ENCODE data around the gene IGHMBP2. TPM values are rescaled to one million over a fixed set of nuclear protein-coding genes. Genes with fewer than 3 reads are reported as not detected.

The IGHMBP2 gene
- total RNA-seq, 4 donors from 2014 or later = 25.2 to 195 (median 111) TPM

GRCh38 chr11:68934321-68934645, 30.6 kb downstream of the IGHMBP2 start:
- no peak for TF ChIP-seq EP300 (IDR thresholded peaks at IDR 0.05; ENCODE audit: low read depth)
- TF ChIP-seq CTCF (IDR thresholded peaks at IDR 0.05) = no peak
- TF ChIP-seq POLR2A (IDR thresholded peaks at IDR 0.05) = no peak
- TF ChIP-seq POLR2AphosphoS5 (IDR thresholded peaks at IDR 0.05) = no peak
- WGBS, 2 donors (ENCODE audit: low coverage in 1 of 2) = 94 to 96% methylated on average over 5 to 12 of the region's 12 CpGs
- Histone ChIP-seq H3K4me1 (no peaks in the 10 kb centered on the region), H3K27ac (peak overlapping the region; percentile 52 to 83 (median 70)), H3K27me3 (no peaks in the 10 kb centered on the region), H3K4me3 (no peak overlapping the region), H3K9me3 (no peaks in the 10 kb centered on the region), H3K36me3 (peaks cover 0 to 23% (median 8%) of the 10 kb centered on the region in 4 donors)
- intact Hi-C loops (cut with DNase I; ENCODE audit: low total_unique reads) = no loop called here
- in situ Hi-C loops (cut with MboI; ENCODE audit: low pct_ligation_motif_present in 1 of 4, low pct_unique_long_range_greater_than_20kb in 1 of 4, low sequenced_read_pairs in 3 of 4) = no loop called here
- DNase-seq = no peak

GRCh38 chr11:68934666-68935065, 31.0 kb downstream of the IGHMBP2 start:
- 83 to 93% methylated on average over 1 to 13 of the region's 13 CpGs for WGBS, 2 donors (ENCODE audit: low coverage in 1 of 2)
- DNase-seq = no peak
- in situ Hi-C loops (cut with MboI; ENCODE audit: low pct_ligation_motif_present in 1 of 4, low pct_unique_long_range_greater_than_20kb in 1 of 4, low sequenced_read_pairs in 3 of 4) = no loop called here
- Histone ChIP-seq H3K27ac (peak overlapping the region; percentile 52 to 83 (median 70)), H3K4me3 (no peak overlapping the region), H3K27me3 (no peaks in the 10 kb centered on the region), H3K4me1 (no peaks in the 10 kb centered on the region), H3K36me3 (peaks cover 0 to 19% (median 6%) of the 10 kb centered on the region in 4 donors), H3K9me3 (no peaks in the 10 kb centered on the region)
- intact Hi-C loops (cut with DNase I; ENCODE audit: low total_unique reads) = no loop called here
- TF ChIP-seq POLR2AphosphoS5 (IDR thresholded peaks at IDR 0.05) (no peak), POLR2A (IDR thresholded peaks at IDR 0.05) (no peak), EP300 (IDR thresholded peaks at IDR 0.05; ENCODE audit: low read depth) (no peak), CTCF (IDR thresholded peaks at IDR 0.05) (no peak)

GRCh38 chr11:68935066-68935465, 31.4 kb downstream of the IGHMBP2 start:
- peak overlapping the region; percentile 52 to 83 (median 70) for H3K27ac ChIP-seq
- H3K4me3 ChIP-seq = no peak overlapping the region
- in situ Hi-C loops (cut with MboI; ENCODE audit: low pct_ligation_motif_present in 1 of 4, low pct_unique_long_range_greater_than_20kb in 1 of 4, low sequenced_read_pairs in 3 of 4) = no loop called here
- no peaks in the 10 kb centered on the region for H3K27me3 ChIP-seq
- H3K4me1 ChIP-seq = no peaks in the 10 kb centered on the region
- no peaks in the 10 kb centered on the region for H3K9me3 ChIP-seq
- no peak for DNase-seq
- TF ChIP-seq CTCF (IDR thresholded peaks at IDR 0.05) = no peak
- TF ChIP-seq EP300 (IDR thresholded peaks at IDR 0.05; ENCODE audit: low read depth) = no peak
- no peak for TF ChIP-seq POLR2AphosphoS5 (IDR thresholded peaks at IDR 0.05)
- no peak for TF ChIP-seq POLR2A (IDR thresholded peaks at IDR 0.05)
- intact Hi-C loops (cut with DNase I; ENCODE audit: low total_unique reads) = no loop called here
- peaks cover 0 to 15% (median 5%) of the 10 kb centered on the region in 4 donors for H3K36me3 ChIP-seq
- WGBS, 2 donors (ENCODE audit: low coverage in 1 of 2) = 94 to 97% methylated on average over 5 to 15 of the region's 15 CpGs

GRCh38 chr11:68935516-68936357, 32.0 kb downstream of the IGHMBP2 start:
- H3K27ac ChIP-seq = peak overlapping the region; percentile 34 to 83 (median 70)

More at GRCh38 chr11:68935516-68936357, 32.0 kb downstream of the IGHMBP2 start:
- no peak for TF ChIP-seq POLR2A (IDR thresholded peaks at IDR 0.05)
- peak in 1 of 3 donors; percentile 11 for TF ChIP-seq POLR2AphosphoS5 (IDR thresholded peaks at IDR 0.05)
- no peak for TF ChIP-seq EP300 (IDR thresholded peaks at IDR 0.05; ENCODE audit: low read depth)
- Histone ChIP-seq H3K4me3 (no peak overlapping the region), H3K9me3 (no peaks in the 10 kb centered on the region), H3K36me3 (peaks cover 0 to 14% (median 5%) of the 10 kb centered on the region in 4 donors), H3K27me3 (no peaks in the 10 kb centered on the region), H3K4me1 (no peaks in the 10 kb centered on the region)
- WGBS, 2 donors (ENCODE audit: low coverage in 1 of 2) = 92% methylated on average over 29 of the region's 29 CpGs; no CpG with 5 or more reads in 1 of the 2 donors
- in situ Hi-C loops (cut with MboI; ENCODE audit: low pct_ligation_motif_present in 1 of 4, low pct_unique_long_range_greater_than_20kb in 1 of 4, low sequenced_read_pairs in 3 of 4) (no loop called here), intact Hi-C loops (cut with DNase I; ENCODE audit: low total_unique reads) (no loop called here)
- DNase-seq = no peak
